Erythroblast (primary cell): Measurements from ENCODE around the gene FOXD4L1.
"Not testable (repeated sequence)": the region's sequence is repeated elsewhere in the genome, so short reads cannot be mapped to it uniquely, and the experiment has no call there.

ENCODE experiments used
- DNase-seq, 2 experiments: peaks; one replicate each; lab custom pipeline; 2025; lab: John Stamatoyannopoulos, UW
- POLR2A ChIP-seq: IDR thresholded peaks from 2 replicates; pipeline ENCODE4 v1.6.1; 2011; ENCODE audit warnings: mild to moderate bottlenecking, low read length

FOXD4L1 gene

GRCh38 chr2:113524986-113525385 is 26.5 kb downstream of the FOXD4L1 start:
- not testable (repeated sequence) for DNase-seq

GRCh38 chr2:113527350-113528045 is 29.0 kb downstream of the FOXD4L1 start:
- DNase-seq, result not testable (repeated sequence)

- DNase-seq, result not testable (repeated sequence)
Observed at GRCh38 chr2:113528126-113528525, 29.7 kb downstream of the FOXD4L1 start.

- not testable (repeated sequence) for DNase-seq
Observed at GRCh38 chr2:113528904-113529303, 30.4 kb downstream of the FOXD4L1 start.

GRCh38 chr2:113532991-113533390 is 34.5 kb downstream of the FOXD4L1 start:
- not testable (repeated sequence) for DNase-seq

- not testable (repeated sequence) for DNase-seq
Observed at GRCh38 chr2:113536573-113536972, 38.1 kb downstream of the FOXD4L1 start.

GRCh38 chr2:113540834-113541203 is 42.4 kb downstream of the FOXD4L1 start:
- DNase-seq, result not testable (repeated sequence)

- not testable (repeated sequence) for DNase-seq
- peak; percentile 58 for TF ChIP-seq POLR2A
Observed at GRCh38 chr2:113541204-113541975, 42.9 kb downstream of the FOXD4L1 start.

GRCh38 chr2:113541976-113542485 is 43.6 kb downstream of the FOXD4L1 start:
- not testable (repeated sequence) for DNase-seq

- not testable (repeated sequence) for DNase-seq
Observed at GRCh38 chr2:113542529-113542928, 44.1 kb downstream of the FOXD4L1 start.
